NCI-H2107 treated with DMSO at 0.1 percent for 48 hours (cell line): Measurements from ENCODE around the gene MOAP1.
"Not testable (repeated sequence)": the region's sequence is repeated elsewhere in the genome, so short reads cannot be mapped to it uniquely, and the experiment has no call there.

Experiments
- DNase-seq: peaks from one replicate; lab custom pipeline; 2025; ENCODE audit not compliant: unreplicated experiment; lab: John Stamatoyannopoulos, UW

The MOAP1 gene

GRCh38 chr14:93148979-93149378 is 35.7 kb downstream of the MOAP1 start:
- DNase-seq: no peak

- no peak for DNase-seq
These were observed 38.6 kb downstream of the MOAP1 start for GRCh38 chr14:93146119-93146518.

GRCh38 chr14:93142854-93143652 is 41.6 kb downstream of the MOAP1 start:
- DNase-seq: no peak

DNA sequence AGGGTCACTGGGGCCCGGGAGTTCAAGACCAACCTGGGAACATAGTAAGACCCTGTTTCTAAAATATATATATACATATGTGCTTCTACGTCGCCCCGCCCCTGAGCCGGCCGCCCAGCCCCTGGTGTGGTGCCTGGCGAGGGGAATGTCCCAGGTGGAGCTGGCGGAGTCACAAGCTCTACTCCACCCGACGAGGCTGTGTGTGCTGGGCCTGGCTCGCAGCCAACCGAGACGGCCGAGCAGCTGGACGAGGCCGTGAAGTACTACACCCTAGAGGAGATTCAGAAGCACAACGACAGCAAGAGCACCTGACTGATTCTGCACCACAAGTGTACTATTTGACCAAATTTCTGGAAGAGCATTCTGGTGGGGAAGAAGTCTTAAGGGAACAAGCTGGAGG is 46.8 kb downstream of the MOAP1 start:
- DNase-seq: peak; percentile 67

DNA sequence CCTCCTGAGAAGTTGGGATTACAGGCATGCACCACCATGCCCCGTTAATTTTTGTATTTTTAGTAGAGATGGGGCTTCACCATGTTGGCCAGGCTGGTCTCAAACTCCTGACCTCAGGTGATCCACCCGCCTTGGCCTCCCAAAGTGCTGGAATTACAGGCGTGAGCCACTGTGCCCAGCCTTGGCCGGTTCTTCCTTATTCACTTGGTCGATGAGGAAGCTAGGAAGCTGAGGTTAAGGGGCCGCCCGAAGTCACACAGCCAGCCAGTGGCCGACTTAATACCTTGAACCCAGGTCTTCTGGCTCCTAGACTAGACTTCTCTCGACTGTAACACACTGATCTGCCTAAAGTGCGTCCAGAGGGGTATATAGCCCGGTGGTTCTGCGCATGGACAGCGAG is 48.2 kb downstream of the MOAP1 start:
- DNase-seq: not testable (repeated sequence)

- no peak for DNase-seq
These were observed 48.7 kb downstream of the MOAP1 start for GRCh38 chr14:93136009-93136408.

DNA sequence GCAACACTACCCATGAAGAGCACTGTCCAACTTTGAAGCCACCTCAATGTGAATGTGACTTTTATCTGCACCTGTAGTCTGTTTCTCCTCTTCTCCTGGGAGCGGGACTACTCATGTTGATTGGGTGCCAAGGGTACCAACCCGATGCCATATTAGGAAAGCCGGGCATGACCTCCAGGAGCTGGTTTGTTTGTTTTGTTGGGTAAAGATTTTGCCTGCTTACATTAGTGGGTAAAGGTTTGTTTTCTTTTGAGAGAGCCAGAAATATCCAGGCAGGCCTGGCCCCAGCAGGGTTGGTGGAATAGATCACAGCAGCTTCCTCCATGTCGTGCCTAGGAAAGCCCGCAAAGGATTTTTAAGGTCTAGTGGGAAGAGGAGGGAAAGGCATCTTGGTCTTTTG is 49.3 kb downstream of the MOAP1 start:
- no peak for DNase-seq

- no peak for DNase-seq
These were observed 51.2 kb downstream of the MOAP1 start for GRCh38 chr14:93133464-93133863.

DNA sequence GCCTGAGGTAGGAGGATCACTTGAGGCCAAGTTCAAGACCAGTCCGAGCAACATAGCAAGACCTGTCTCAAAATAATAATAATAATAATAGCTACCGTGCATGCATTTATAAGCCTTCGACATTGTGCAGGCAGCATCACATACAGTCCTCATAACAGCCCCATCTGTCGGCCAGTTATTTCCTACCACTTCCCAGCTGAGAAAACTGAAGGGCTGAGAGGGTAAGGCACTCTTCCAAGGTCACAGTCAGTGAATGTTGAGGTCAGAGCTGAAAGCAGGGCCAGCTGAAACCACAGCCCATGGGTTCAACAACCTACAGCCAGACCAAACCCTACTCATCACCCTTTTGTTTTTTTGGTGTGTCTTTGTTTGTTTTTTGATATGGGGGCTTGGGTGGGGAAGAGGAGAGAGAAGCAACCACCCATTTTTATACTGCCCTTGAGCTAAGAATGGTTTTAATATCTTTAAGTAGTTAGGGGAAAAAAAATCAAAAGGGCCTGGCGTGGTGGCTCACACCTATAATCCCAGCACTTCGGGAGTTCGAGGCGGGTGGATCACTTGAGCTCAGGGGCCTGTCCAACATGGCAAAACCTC is 52.1 kb downstream of the MOAP1 start:
- no peak for DNase-seq
